ENCODE data around the gene PSME3.

The PSME3 gene

GRCh38 chr17:42798383-42799380 lies 34.5 kb upstream of the PSME3 start, which contains the start of the genes CNTD1 and COA3:
Gene CNTD1, plus strand, starts transcription at chr17:42798861. Its CDS starts 207 bp downstream, at chr17:42799068.
Gene COA3, minus strand, starts transcription at chr17:42798704. Its CDS starts 23 bp downstream, at chr17:42798681.
- Mint-ChIP-seq H3K9me3 (peaks cover 4% of the 10 kb centered on the region), H3K36me3 (ENCODE audit: low read depth) (peaks cover 11% of the 10 kb centered on the region), H3K27me3 (ENCODE audit: low read depth) (peaks cover 18% of the 10 kb centered on the region), H3K4me3 (peak within 1 kb of the TSS; percentile 94), H3K27ac (peak within 1 kb of the TSS; percentile 75), H3K4me1 (ENCODE audit: low read depth) (peaks cover 11% of the 10 kb centered on the region)
- DNase-seq (ENCODE audit: low spot score) = peak; percentile 81

DNA sequence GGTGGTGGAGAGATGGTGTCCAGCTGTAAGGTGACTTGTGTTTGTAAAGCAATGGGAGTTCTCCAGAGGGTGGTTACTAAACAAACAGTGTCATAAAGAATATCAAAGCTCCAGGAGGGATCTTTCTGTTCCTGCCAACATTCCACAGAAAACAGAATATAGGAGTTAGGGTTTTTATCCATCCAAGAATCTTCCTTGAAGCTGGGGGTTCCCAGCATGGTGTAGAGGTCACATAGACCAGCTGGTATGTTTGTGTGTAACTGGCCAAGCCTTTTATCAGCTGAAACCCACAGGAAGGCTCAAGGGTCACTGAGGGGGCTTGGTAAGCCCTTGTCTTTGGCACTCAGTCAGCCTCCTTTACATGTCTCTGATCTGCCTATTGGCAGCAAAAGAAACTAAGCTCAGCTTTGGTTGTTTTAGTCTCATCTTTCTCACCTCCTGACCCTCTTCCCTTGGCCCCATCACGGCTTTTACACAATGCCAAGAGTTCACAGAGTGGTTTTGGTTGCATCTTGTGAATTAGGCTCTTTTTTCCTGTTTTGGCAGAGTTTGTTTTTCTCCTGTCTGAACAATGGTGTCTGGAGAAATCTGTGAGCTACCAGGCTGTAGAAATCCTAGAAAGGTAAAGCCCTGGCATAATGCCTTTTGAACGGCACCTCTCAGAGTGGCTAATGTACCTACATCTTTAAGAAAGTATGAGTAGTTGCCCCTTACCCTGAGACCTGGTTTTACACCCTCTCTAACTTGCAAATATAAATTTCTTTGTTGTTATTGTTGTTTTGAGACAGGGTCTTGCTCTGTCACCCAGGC lies 29.9 kb upstream of the PSME3 start:
- no peak for DNase-seq (ENCODE audit: low spot score)
- peaks cover 4% of the 10 kb centered on the region for H3K9me3 Mint-ChIP-seq
- peaks cover 5% of the 10 kb centered on the region for H3K4me1 Mint-ChIP-seq (ENCODE audit: low read depth)
- no peak overlapping the region for H3K4me3 Mint-ChIP-seq
- H3K27ac Mint-ChIP-seq = no peak overlapping the region
- H3K36me3 Mint-ChIP-seq (ENCODE audit: low read depth) = peaks cover under 1% of the 10 kb centered on the region
- H3K27me3 Mint-ChIP-seq (ENCODE audit: low read depth) = peaks cover 20% of the 10 kb centered on the region

- H3K27ac Mint-ChIP-seq = no peak overlapping the region
- no peak overlapping the region for H3K4me3 Mint-ChIP-seq
- H3K9me3 Mint-ChIP-seq = no peaks in the 10 kb centered on the region
- peaks cover 18% of the 10 kb centered on the region for H3K27me3 Mint-ChIP-seq (ENCODE audit: low read depth)
- H3K36me3 Mint-ChIP-seq (ENCODE audit: low read depth) = peaks cover 4% of the 10 kb centered on the region
- no peak for DNase-seq (ENCODE audit: low spot score)
- no peaks in the 10 kb centered on the region for H3K4me1 Mint-ChIP-seq (ENCODE audit: low read depth)
Measured at GRCh38 chr17:42804918-42805367, 28.3 kb upstream of the PSME3 start.

DNA sequence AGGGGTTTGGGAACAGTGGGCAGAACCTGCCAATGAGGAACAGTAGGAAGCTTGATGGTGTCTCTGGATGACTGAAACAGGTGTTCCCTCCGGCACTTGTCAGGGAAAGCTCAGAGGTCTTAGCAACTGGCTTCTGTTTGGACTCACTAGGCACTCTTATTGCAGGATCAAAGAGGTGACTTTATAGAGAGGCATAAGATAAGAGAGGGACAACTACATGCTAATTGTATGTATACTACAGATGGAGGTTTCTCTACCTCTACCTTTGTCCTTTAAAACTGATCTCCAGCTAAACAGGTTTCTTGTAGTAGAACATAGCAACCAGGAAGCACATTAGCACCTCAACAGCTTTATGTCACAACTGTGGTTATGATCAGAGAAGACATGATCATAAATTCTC lies 26.9 kb upstream of the PSME3 start:
- peaks cover 11% of the 10 kb centered on the region for H3K27me3 Mint-ChIP-seq (ENCODE audit: low read depth)
- no peak for DNase-seq (ENCODE audit: low spot score)

GRCh38 chr17:42809250-42809649 lies 23.9 kb upstream of the PSME3 start:
- Mint-ChIP-seq H3K36me3 (ENCODE audit: low read depth) (peaks cover 25% of the 10 kb centered on the region), H3K27ac (no peak overlapping the region), H3K9me3 (no peaks in the 10 kb centered on the region), H3K4me1 (ENCODE audit: low read depth) (no peaks in the 10 kb centered on the region), H3K4me3 (no peak overlapping the region), H3K27me3 (ENCODE audit: low read depth) (peaks cover 2% of the 10 kb centered on the region)
- no peak for DNase-seq (ENCODE audit: low spot score)

More for the DNA sequence above, 26.9 kb upstream of the PSME3 start:
- Mint-ChIP-seq H3K4me1 (ENCODE audit: low read depth) (no peaks in the 10 kb centered on the region), H3K36me3 (ENCODE audit: low read depth) (peaks cover 13% of the 10 kb centered on the region), H3K4me3 (no peak overlapping the region), H3K27ac (no peak overlapping the region), H3K9me3 (no peaks in the 10 kb centered on the region)

DNA sequence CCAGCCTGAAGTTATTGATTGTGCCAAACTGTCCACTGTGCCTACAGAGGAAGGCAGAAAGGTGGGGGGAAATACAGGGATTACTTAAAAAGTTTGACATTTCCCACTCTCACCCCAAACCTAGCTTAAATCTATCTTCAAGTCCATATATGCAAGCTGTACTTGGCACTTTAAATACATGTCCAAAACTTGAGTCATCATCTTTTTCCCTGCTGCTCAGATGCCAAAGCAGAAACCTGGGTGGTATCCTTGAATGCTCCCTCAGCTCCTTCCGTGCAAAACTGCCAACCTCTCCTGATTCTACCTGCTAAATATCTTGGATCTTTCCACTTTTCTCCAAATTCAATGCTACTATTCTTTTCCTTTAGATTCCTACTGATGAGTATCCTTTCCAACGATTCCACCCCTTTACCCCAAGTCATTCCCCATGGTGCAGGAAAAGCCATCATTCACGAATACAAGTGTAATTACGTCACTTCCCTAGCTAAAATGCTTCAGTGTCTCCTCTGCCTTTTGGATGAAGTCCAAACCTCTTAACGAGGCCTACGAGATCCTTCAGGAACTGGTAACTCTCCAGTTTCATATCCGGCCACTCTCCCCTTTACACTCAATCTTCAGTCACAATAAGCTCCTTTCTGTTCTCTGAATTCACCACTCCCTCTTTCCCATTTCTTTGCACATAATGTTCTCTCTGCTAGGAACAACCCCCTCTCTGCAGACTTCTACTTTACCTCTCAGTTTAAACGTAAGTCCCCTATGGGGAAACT lies 18.4 kb upstream of the PSME3 start:
- peaks cover 63% of the 10 kb centered on the region for H3K36me3 Mint-ChIP-seq (ENCODE audit: low read depth)
- DNase-seq (ENCODE audit: low spot score) = no peak

DNA sequence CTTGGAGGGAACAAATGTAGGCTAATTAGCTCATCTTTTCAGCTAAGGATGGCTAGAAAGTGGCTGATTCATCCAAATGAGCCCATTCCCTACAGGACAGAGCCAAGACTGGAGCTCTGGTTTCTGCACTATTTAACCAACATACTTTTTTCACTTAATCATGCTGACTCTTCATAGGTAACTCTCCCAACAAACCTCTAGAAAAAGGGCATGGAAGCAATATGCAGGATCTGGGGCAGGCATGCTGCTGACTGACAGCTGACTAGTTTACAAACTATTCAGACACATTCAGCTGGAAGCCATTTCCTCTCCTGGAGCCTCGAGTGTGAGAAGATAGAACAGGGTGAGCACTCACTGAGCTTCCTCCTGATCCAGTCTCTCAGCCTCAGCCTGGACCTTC lies 15.3 kb upstream of the PSME3 start:
- Mint-ChIP-seq H3K4me3 (no peak overlapping the region), H3K4me1 (ENCODE audit: low read depth) (peaks cover 5% of the 10 kb centered on the region), H3K27ac (no peak overlapping the region), H3K9me3 (no peaks in the 10 kb centered on the region), H3K27me3 (ENCODE audit: low read depth) (no peaks in the 10 kb centered on the region), H3K36me3 (ENCODE audit: low read depth) (peaks cover 62% of the 10 kb centered on the region)
- DNase-seq (ENCODE audit: low spot score) = no peak

More for the DNA sequence above, 18.4 kb upstream of the PSME3 start:
- H3K27ac Mint-ChIP-seq = no peak overlapping the region
- no peaks in the 10 kb centered on the region for H3K4me1 Mint-ChIP-seq (ENCODE audit: low read depth)
- H3K27me3 Mint-ChIP-seq (ENCODE audit: low read depth) = no peaks in the 10 kb centered on the region
- no peaks in the 10 kb centered on the region for H3K9me3 Mint-ChIP-seq
- no peak overlapping the region for H3K4me3 Mint-ChIP-seq

- no peak overlapping the region for H3K4me3 Mint-ChIP-seq
- H3K4me1 Mint-ChIP-seq (ENCODE audit: low read depth) = peaks cover 7% of the 10 kb centered on the region
- peaks cover 62% of the 10 kb centered on the region for H3K36me3 Mint-ChIP-seq (ENCODE audit: low read depth)
- no peaks in the 10 kb centered on the region for H3K27me3 Mint-ChIP-seq (ENCODE audit: low read depth)
- no peaks in the 10 kb centered on the region for H3K9me3 Mint-ChIP-seq
- no peak overlapping the region for H3K27ac Mint-ChIP-seq
- DNase-seq (ENCODE audit: low spot score) = no peak
Measured at GRCh38 chr17:42818379-42818778, 14.8 kb upstream of the PSME3 start.

- peaks cover 52% of the 10 kb centered on the region for H3K36me3 Mint-ChIP-seq (ENCODE audit: low read depth)
Measured at GRCh38 chr17:42819939-42820535, 13.2 kb upstream of the PSME3 start.

GRCh38 chr17:42821176-42821575 lies 12.0 kb upstream of the PSME3 start:
- Mint-ChIP-seq H3K27ac (no peak overlapping the region), H3K4me1 (ENCODE audit: low read depth) (peaks cover 12% of the 10 kb centered on the region), H3K27me3 (ENCODE audit: low read depth) (no peaks in the 10 kb centered on the region), H3K4me3 (no peak overlapping the region), H3K9me3 (no peaks in the 10 kb centered on the region), H3K36me3 (ENCODE audit: low read depth) (peaks cover 42% of the 10 kb centered on the region)
- DNase-seq (ENCODE audit: low spot score) = no peak

More at GRCh38 chr17:42819939-42820535, 13.2 kb upstream of the PSME3 start:
- Mint-ChIP-seq H3K4me1 (ENCODE audit: low read depth) (peaks cover 12% of the 10 kb centered on the region), H3K27me3 (ENCODE audit: low read depth) (no peaks in the 10 kb centered on the region), H3K27ac (no peak overlapping the region), H3K9me3 (no peaks in the 10 kb centered on the region), H3K4me3 (no peak overlapping the region)
- peak; percentile 60 for DNase-seq (ENCODE audit: low spot score)

DNA sequence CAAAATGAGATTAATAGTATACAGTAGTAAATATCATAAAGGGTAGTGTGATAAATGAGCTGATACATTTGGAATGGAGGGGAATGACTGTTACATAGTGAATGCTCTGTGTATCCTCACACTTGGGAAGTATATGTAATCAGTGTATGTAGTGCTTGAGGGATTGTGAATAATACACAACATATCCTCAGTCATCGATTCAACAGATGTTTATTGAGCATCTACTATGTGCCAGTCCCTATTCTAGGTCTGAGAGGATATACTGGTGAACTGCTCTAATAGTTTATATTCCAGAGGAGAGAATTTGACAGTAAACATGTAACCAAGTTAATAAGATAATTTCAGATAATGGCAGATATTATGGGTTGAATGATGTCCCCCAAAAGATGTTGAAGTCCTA lies 5.7 kb upstream of the PSME3 start:
- Mint-ChIP-seq H3K27me3 (ENCODE audit: low read depth) (peaks cover 22% of the 10 kb centered on the region), H3K4me1 (ENCODE audit: low read depth) (peaks cover 15% of the 10 kb centered on the region), H3K4me3 (no peak overlapping the region), H3K36me3 (ENCODE audit: low read depth) (peaks cover 3% of the 10 kb centered on the region), H3K27ac (no peak overlapping the region), H3K9me3 (no peaks in the 10 kb centered on the region)
- no peak for DNase-seq (ENCODE audit: low spot score)

GRCh38 chr17:42830971-42831370 lies 2.2 kb upstream of the PSME3 start:
- no peak for DNase-seq (ENCODE audit: low spot score)
- no peak overlapping the region for H3K27ac Mint-ChIP-seq
- no peaks in the 10 kb centered on the region for H3K9me3 Mint-ChIP-seq
- H3K4me1 Mint-ChIP-seq (ENCODE audit: low read depth) = peaks cover 14% of the 10 kb centered on the region
- peaks cover 12% of the 10 kb centered on the region for H3K36me3 Mint-ChIP-seq (ENCODE audit: low read depth)
- peak overlapping the region; percentile 28 for H3K4me3 Mint-ChIP-seq
- peaks cover 22% of the 10 kb centered on the region for H3K27me3 Mint-ChIP-seq (ENCODE audit: low read depth)

Data from T-helper 2 cell treated with Interferon-gamma antibody and Interleukin-4, amounts not matched to agents 5 μg/mL and 100 μg/mL, for 36 hours (primary cell).